ENCODE measurements around the gene MMP24OS.

GRCh38 chr20:35235881-35236280 is 42.0 kb downstream of the MMP24OS start:
- TF ChIP-seq POLR2A (IDR thresholded peaks at IDR 0.05) (no peak), CTCF (IDR thresholded peaks at IDR 0.05) (no peak)
